ENCODE results near the gene PARK7.

DNA sequence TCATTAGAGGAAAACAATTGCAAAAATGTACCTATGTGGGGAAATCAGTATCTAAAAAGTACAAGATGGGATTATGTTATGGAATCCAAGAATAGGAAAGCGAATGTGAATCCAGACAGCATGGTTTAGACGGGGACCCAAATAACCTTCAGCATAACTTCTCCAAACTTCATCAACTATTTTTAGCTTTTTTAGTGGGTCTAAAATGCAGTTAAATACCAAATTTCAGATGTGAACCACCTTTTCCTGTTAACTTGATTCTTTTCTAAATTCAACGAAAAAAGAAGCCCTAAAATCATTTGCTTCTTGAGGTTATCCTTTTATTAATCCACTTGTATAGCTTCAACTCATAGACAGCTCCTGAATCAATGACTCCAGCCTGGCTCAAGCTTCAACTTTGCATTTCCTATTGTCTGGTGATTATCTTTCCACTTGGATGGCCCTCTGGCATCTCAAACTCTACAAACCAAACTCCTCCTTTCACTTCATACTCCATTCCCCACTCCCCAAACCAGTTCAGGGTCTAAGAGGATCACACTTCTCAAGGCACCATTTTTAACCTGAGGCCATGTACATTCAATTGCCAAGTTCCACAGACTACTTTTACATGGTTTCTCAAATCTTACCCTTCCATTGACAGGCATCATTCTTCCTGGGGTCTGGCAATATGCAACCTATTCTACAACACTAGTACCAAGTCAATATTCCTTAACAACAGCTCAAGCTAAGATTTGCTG, 57.1 kb downstream of the PARK7 start:
- TF ChIP-seq CTCF (IDR thresholded peaks at IDR 0.05) (no peak), POLR2A (IDR thresholded peaks at IDR 0.05) (no peak), POLR2AphosphoS5 (IDR thresholded peaks at IDR 0.05) (no peak), EP300 (IDR thresholded peaks at IDR 0.05; ENCODE audit: low read depth) (no peak)

All from transverse colon (tissue), 4 donors.